ENCODE data around the gene WNT5B. TPM values are rescaled to one million over a fixed set of nuclear protein-coding genes. Genes with fewer than 3 reads are reported as not detected.

Gene WNT5B
- total RNA-seq, 4 donors from 2014 or later, result 0.17 to 2.5 (median 0.88) TPM

DNA sequence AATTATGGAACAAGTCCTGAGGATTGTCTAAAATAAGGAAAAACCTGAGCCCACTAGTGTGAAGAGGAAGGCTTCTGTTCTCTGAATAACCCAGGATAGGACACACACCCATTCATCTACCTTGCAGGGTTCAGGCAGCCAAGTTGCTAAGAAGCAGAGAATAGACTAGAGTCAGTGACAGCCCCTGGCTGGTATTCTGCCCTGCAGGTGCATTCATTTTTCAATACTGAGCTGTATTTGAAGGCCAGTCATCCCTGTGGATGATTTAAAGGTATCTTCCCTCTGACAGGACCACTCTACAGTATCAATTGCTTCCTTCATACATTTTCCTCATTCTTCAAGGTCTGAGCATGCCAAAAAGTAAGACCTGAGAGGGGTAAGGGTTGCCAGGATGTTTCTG is 22.9 kb downstream of the WNT5B start:
- intact Hi-C loops (cut with DNase I; ENCODE audit: low total_unique reads) (loop anchor here (1.0 to 5.0 kb wide), 2 partner anchors 139 to 285 kb away; no protein-coding TSS in a partner anchor), in situ Hi-C loops (cut with MboI; ENCODE audit: low sequenced_read_pairs in 4 of 4) (loop anchor here in 3 of 4 donors (5.0 kb wide), 3 partner anchors 135 to 285 kb away; no protein-coding TSS in a partner anchor)
- H3K9me3 ChIP-seq, result no peaks in the 10 kb centered on the region
- no peak overlapping the region for H3K4me3 ChIP-seq
- DNase-seq, result no peak
- no peaks in the 10 kb centered on the region for H3K36me3 ChIP-seq
- no peak overlapping the region for H3K27ac ChIP-seq
- H3K27me3 ChIP-seq, result no peaks in the 10 kb centered on the region
- ATAC-seq, result no peak
- no peaks in the 10 kb centered on the region for H3K4me1 ChIP-seq
- TF ChIP-seq, protein P1, sequence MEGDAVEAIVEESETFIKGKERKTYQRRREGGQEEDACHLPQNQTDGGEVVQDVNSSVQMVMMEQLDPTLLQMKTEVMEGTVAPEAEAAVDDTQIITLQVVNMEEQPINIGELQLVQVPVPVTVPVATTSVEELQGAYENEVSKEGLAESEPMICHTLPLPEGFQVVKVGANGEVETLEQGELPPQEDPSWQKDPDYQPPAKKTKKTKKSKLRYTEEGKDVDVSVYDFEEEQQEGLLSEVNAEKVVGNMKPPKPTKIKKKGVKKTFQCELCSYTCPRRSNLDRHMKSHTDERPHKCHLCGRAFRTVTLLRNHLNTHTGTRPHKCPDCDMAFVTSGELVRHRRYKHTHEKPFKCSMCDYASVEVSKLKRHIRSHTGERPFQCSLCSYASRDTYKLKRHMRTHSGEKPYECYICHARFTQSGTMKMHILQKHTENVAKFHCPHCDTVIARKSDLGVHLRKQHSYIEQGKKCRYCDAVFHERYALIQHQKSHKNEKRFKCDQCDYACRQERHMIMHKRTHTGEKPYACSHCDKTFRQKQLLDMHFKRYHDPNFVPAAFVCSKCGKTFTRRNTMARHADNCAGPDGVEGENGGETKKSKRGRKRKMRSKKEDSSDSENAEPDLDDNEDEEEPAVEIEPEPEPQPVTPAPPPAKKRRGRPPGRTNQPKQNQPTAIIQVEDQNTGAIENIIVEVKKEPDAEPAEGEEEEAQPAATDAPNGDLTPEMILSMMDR (IDR thresholded peaks at IDR 0.05 in 4 of 5, conservative IDR thresholded peaks at IDR 0.05 in 1 of 5), result no peak
- no peak for TF ChIP-seq POLR2A (IDR thresholded peaks at IDR 0.05)

DNA sequence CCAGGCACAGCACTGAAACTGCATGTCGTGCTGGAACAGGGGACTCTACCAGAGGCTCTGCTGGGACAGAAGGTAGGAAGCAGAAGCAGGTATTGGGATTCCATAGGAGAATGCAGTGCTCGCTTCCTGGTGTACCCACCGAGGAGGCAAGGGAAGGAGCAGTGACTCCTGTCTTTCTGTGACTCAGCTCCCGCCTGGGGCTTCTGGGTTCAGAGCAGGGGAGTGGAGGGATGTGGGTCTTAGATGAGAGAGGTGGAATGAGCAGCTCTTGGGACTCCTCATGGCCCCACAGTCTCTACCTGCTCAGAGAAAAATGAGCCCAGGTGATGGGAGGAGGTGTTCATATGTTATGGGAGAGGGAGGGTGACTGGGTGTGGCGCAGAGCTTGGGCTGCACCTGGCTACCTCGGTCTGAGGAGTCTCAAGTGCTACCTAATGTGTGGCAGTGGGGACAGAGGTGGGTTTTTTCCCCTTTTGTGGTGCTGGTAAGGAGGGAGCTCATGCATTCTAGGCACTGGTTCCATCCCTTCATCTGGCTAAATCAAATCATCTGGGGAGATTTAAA is 26.3 kb downstream of the WNT5B start:
- intact Hi-C loops (cut with DNase I; ENCODE audit: low total_unique reads) (no loop called here), in situ Hi-C loops (cut with MboI; ENCODE audit: low sequenced_read_pairs in 4 of 4) (loop anchor here in 1 of 4 donors (5.0 kb wide), 1 partner anchor 132 kb away; no protein-coding TSS in a partner anchor)
- no peak for DNase-seq
- Histone ChIP-seq H3K27me3 (no peaks in the 10 kb centered on the region), H3K4me3 (no peak overlapping the region), H3K4me1 (peaks cover 22 to 32% of the 10 kb centered on the region in 2 donors), H3K9me3 (no peaks in the 10 kb centered on the region), H3K27ac (no peak overlapping the region), H3K36me3 (no peaks in the 10 kb centered on the region)
- ATAC-seq, result no peak
- TF ChIP-seq, protein P1 (IDR thresholded peaks at IDR 0.05 in 4 of 5, conservative IDR thresholded peaks at IDR 0.05 in 1 of 5), result no peak
- TF ChIP-seq POLR2A (IDR thresholded peaks at IDR 0.05), result no peak

DNA sequence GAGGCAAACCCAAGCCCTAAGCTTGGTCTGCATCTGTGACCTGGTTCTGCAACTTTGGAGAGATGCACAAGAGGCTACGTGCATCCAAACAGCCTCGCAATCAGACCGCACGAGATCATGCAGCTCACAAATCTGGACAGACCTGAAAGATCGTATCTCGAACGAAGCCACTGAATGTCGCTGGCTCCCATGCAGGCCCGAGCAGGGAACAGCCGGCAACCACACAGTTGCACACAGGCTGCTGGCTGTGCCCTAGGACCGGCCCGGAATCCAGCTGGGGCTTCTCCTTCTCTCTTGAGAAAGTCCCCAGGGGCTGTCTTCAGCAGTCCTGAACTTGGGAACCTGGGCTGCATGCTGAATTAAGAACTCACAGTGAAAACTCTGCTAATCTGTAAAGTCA is 27.9 kb downstream of the WNT5B start:
- DNase-seq (no peak), ATAC-seq (no peak)
- intact Hi-C loops (cut with DNase I; ENCODE audit: low total_unique reads) (no loop called here), in situ Hi-C loops (cut with MboI; ENCODE audit: low sequenced_read_pairs in 4 of 4) (loop anchor here in 1 of 4 donors (5.0 kb wide), 1 partner anchor 130 kb away; no protein-coding TSS in a partner anchor)
- Histone ChIP-seq H3K27ac (peak overlapping the region in 3 of 4 donors; percentile 85 to 90 (median 90)), H3K36me3 (no peaks in the 10 kb centered on the region), H3K27me3 (no peaks in the 10 kb centered on the region), H3K4me3 (no peak overlapping the region), H3K4me1 (peaks cover 25 to 37% of the 10 kb centered on the region in 2 donors), H3K9me3 (no peaks in the 10 kb centered on the region)
- no peak for TF ChIP-seq POLR2A (IDR thresholded peaks at IDR 0.05)
- TF ChIP-seq, protein P1 (IDR thresholded peaks at IDR 0.05 in 4 of 5, conservative IDR thresholded peaks at IDR 0.05 in 1 of 5), result no peak

DNA sequence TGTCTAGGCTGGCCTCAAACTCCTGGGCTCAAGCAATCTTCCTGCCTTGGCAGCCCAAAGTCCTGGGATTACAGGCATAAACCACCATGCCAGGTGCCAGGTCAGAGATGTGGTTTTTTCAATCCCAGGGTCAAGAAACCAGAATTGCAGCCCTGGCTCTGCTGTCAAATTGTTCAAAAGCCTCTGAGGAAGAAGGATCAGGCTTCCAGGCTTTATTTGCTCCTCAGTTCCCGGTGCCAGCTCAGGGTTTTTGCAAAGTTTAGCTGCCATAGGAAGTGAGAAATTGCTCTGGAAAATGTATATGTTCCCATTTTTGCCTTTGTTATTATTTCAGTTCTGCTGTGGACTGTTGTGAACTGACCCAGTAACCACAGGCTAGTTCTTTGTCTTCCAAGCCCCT is 28.7 kb downstream of the WNT5B start:
- H3K27me3 ChIP-seq, result peaks cover 0 to under 1% (median 0%) of the 10 kb centered on the region in 3 donors
- intact Hi-C loops (cut with DNase I; ENCODE audit: low total_unique reads), result no loop called here
- no peaks in the 10 kb centered on the region for H3K9me3 ChIP-seq

More for the DNA sequence above, 28.7 kb downstream of the WNT5B start:
- ATAC-seq (no peak), DNase-seq (no peak)
- Histone ChIP-seq H3K27ac (peak overlapping the region; percentile 85 to 90 (median 88)), H3K36me3 (no peaks in the 10 kb centered on the region), H3K4me1 (peaks cover 25 to 37% of the 10 kb centered on the region in 2 donors), H3K4me3 (no peak overlapping the region)
- TF ChIP-seq POLR2A (IDR thresholded peaks at IDR 0.05), result no peak
- TF ChIP-seq, protein P1 (IDR thresholded peaks at IDR 0.05 in 4 of 5, conservative IDR thresholded peaks at IDR 0.05 in 1 of 5), result no peak
- in situ Hi-C loops (cut with MboI; ENCODE audit: low sequenced_read_pairs in 4 of 4), result loop anchor here in 1 of 4 donors (5.0 kb wide), 1 partner anchor 130 kb away; no protein-coding TSS in a partner anchor
